ENCODE data around the gene TANC1.
"Not testable (repeated sequence)": the region's sequence is repeated elsewhere in the genome, so short reads cannot be mapped to it uniquely, and the experiment has no call there.

The TANC1 gene

DNA sequence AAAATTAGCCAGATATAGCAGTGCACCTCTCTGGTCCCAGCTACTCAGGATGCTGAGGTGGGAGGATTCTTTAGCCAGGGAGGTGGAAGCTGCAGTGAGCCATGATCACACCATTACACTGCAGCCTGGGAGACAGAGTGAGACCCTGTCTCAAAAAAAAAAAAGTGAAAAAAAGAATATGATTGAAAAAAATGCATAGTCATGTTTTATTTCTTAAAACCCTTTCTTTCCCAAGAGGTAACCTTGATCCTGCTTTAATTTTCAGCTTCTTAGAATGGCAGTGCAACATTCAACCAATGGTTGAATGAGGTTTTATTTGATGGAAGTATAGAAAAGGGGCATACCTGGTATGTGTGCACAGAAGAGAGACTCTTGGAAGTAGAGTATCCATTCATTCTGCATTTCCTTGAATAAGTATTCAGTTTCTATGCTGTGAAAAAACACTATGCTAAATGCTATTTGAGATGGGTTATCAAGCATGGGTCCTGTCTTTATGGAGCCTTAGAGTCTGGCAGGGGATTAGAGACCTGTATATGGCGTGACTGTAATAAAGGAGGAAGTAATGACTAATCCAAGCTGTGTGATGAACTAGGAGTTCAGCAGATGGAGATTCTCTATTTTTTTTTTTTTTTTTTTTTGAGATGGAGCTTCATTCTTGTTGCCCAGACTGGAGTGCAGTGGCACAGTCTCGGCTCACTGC lies 171.8 kb downstream of the TANC1 start:
- DNase-seq, result no peak
- intact Hi-C loops (cut with DNase I), result no loop called here

GRCh38 chr2:159140821-159141220 lies 172.4 kb downstream of the TANC1 start:
- DNase-seq; intact Hi-C loops (cut with DNase I): not testable (repeated sequence)

- no peak for DNase-seq
- intact Hi-C loops (cut with DNase I), result no loop called here
These were observed 176.6 kb downstream of the TANC1 start for GRCh38 chr2:159144776-159145614.

DNA sequence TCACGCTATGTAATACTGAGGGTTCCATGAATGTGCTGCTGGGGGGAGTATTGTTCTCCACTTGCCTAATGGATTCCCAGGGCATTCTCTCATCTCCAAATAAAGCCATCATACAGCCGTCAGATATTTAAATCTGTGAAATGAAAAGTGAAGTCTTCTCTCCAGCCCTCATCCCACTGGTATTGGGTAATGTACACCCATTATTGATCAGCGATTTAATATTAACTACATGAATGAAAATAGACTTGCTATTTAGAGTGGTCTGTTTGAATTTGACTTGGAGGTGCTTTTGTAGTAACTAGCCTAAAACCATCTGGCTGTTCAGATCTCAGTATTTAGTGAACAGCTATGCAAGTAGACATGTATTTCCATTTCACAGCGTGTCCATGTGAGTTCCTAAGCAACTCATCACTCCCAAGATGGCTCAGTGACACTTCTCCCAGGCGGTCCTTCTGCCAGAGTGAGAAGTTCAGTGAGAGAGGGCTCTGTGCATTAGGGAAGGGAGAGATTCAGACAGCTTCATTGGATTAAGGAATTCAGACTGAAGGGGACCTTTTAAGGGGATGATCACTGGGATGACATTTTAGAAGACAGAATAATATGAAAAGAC lies 177.4 kb downstream of the TANC1 start:
- intact Hi-C loops (cut with DNase I), result no loop called here
- no peak for DNase-seq

- DNase-seq, result peak in 1 of 42 donors; percentile 28
- intact Hi-C loops (cut with DNase I), result no loop called here
These were observed 178.7 kb downstream of the TANC1 start for GRCh38 chr2:159146996-159147666.

DNA sequence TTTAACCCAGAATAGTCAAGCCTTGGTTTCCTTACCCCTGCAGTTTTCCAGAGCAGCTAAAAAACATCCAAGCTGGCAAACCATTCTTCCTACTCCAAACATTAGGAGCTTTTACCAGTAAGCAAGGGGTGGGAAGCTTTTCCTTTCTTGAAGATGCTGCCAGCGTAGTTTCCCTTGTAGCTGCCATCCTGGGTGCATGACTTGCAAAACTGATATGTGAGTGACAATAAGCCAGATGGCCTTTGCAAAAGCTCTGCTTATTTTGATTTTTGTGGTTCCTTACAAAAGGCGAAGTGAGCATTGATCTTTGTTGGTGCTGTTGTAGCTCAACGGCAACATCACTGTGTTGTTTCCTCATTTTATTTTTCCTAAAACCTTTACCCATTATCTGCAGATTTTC lies 179.2 kb downstream of the TANC1 start:
- intact Hi-C loops (cut with DNase I), result no loop called here
- DNase-seq, result no peak

GRCh38 chr2:159148901-159149300 lies 180.5 kb downstream of the TANC1 start:
- DNase-seq, result peak in 1 of 42 donors; percentile 46
- intact Hi-C loops (cut with DNase I), result no loop called here

DNA sequence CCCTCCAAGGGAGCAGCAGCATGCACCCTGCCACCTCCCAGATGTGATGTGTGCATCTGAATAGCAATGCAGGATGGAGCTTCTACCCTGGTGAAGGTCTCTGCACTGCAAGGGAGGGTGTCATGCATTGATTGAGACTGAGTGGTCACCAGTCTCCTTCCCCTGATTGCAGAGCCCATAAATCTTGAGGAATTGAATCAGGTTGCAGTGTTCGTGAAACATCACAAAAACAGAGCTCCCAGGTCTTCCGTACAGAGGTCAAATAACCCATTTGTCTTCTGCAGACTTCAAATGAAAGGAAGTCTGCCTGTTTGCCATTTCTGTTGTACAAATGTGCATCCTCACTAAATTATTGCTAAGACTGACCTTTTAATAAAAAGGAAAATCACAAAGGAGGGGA lies 181.3 kb downstream of the TANC1 start:
- intact Hi-C loops (cut with DNase I), result no loop called here
- no peak for DNase-seq

DNA sequence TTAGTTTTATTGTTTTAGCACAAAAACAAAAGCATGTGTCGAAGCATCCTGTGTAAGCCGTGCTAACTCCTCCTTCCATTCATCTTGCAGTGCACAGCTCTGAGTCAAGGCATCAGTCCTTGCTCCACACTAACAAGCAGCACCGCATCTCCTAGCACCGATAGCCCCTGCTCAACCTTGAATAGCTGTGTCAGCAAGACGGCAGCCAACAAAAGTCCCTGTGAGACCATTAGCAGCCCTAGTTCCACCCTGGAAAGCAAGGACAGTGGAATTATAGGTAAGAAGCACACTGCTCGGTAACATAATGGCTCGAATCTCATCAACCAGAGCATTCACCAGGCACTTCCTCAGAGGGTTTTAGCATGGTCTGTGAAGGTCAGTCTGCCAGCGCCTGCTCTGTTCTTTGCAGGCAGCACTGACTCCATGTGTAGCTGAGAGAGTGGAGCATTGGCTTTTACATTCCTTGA lies 181.9 kb downstream of the TANC1 start:
- intact Hi-C loops (cut with DNase I), result no loop called here
- DNase-seq, result no peak

- DNase-seq, result no peak
- intact Hi-C loops (cut with DNase I), result no loop called here
These were observed 183.0 kb downstream of the TANC1 start for GRCh38 chr2:159151198-159152127.

GRCh38 chr2:159152128-159152778 lies 183.8 kb downstream of the TANC1 start:
- intact Hi-C loops (cut with DNase I), result no loop called here
- DNase-seq, result no peak

GRCh38 chr2:159153063-159153462 lies 184.6 kb downstream of the TANC1 start:
- DNase-seq, result no peak
- intact Hi-C loops (cut with DNase I), result no loop called here

DNA sequence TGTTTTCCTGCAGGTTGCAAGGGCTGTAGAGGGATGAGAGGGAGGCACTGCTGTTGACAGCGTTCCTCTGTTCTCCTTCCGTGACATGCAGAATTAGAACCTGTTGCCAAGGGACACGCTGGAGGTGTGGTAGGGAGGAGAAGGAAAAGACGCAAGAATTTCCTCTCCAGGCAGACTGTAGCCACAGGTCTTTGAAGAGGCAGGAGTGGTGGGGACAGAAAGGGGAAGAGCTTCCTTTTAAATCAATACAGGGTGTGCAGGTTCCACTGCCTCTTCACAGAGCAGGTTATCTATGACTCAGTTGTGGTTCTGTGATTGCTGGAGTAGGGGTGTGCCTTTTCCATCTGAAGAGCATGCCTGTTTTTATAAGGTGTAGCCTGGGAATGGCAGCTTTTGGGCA lies 185.0 kb downstream of the TANC1 start:
- intact Hi-C loops (cut with DNase I), result no loop called here
- DNase-seq, result no peak

GRCh38 chr2:159153951-159154350 lies 185.5 kb downstream of the TANC1 start:
- DNase-seq, result no peak
- intact Hi-C loops (cut with DNase I), result no loop called here

DNA sequence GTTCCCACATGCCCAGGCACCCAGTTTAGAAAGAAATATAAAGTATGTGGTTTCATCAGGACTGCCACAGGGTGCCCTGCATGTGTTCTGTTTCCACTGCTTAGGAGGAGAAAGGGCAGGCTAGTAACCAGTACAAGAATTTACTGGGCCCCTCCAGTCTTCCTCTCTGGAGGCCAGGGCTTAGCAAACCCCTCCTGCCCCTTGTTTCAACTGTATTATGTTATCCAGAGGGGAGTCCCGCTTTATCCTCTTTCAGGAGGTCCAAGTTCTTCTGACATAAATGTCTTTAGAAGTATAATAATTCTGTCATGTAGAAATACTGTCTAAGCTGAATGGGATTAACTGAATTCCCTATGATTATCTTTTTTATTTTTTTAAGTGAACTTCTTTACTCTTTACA lies 185.9 kb downstream of the TANC1 start:
- intact Hi-C loops (cut with DNase I), result no loop called here
- no peak for DNase-seq

DNA sequence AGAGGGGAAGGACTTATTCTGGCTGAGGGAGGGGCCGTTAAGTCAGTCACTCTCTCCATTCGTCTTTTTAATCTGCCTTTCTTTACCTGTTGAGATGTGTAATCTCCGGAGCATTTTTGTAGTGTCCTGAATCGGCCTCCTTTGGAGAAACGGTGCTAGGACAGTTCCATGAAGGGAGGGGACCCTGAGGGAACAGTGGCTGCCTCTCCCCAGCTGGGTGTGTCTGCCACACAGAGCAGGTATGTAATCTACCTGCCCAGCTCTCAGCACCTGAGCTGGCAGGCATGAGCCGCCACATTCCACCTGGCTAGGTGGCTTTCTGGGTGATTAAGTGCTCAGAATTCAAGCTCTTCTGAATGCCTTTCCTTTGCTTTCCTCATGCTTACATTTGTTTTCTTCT lies 186.9 kb downstream of the TANC1 start:
- intact Hi-C loops (cut with DNase I), result no loop called here
- no peak for DNase-seq

GRCh38 chr2:159155791-159156190 lies 187.4 kb downstream of the TANC1 start:
- intact Hi-C loops (cut with DNase I), result no loop called here

DNA sequence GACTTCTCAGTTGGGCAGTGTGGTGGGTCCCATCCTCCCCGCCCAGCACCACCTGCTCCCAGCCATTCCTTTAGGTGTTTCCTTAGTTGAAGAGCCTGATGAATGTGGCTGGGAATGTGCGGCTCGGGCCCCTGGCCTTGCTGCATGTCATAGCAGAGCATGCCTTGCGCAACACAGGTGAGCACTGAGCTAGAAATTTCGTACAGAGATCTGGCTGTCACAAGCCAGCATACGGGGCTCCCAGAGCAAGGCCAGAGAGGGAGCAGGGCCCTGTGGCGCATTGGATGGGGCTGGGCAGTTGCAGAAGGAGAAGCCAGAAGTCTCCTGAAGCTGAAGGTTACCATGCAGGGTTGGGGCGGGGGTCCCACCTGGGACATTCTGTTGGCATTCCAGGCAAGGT lies 188.4 kb downstream of the TANC1 start:
- DNase-seq, result no peak
- intact Hi-C loops (cut with DNase I), result no loop called here

More at GRCh38 chr2:159155791-159156190, 187.4 kb downstream of the TANC1 start:
- DNase-seq, result no peak
